Fibroblast of skin of right quadriceps (primary cell): ENCODE data around the gene PRG3.

Experiments
- DNase-seq: peaks from one replicate; pipeline ENCODE4 v3.0.0-alpha.2; 2013

Gene PRG3

GRCh38 chr11:57336111-57336666 is 44.8 kb downstream of the PRG3 start:
- no peak for DNase-seq

GRCh38 chr11:57335343-57336110 is 45.4 kb downstream of the PRG3 start, which contains the start of gene SSRP1:
SSRP1 (minus strand) TSS chr11:57335892; CDS start chr11:57335121, 771 bp downstream.
- peak; percentile 89 for DNase-seq

- DNase-seq: no peak
Measured at GRCh38 chr11:57335023-57335342, 46.0 kb downstream of the PRG3 start.

GRCh38 chr11:57332694-57333440 is 48.1 kb downstream of the PRG3 start:
- DNase-seq: no peak

- DNase-seq: no peak
Measured at GRCh38 chr11:57331720-57332119, 49.2 kb downstream of the PRG3 start.

GRCh38 chr11:57330029-57330428 is 50.9 kb downstream of the PRG3 start:
- DNase-seq: no peak

- DNase-seq: no peak
Measured at GRCh38 chr11:57327721-57328120, 53.2 kb downstream of the PRG3 start.
